Tibial artery (tissue), 4 donors: ENCODE results near the gene RPS21.

ENCODE experiments used
- DNase-seq, 2 donors: peaks; one replicate each; pipeline ENCODE4 v3.0.0-alpha.2; 2019
- H3K27ac ChIP-seq, 2 donors: fragments of 200-600 bp; sonication (generic) in 1 of 2; 1 replicate in 1 of 2; 2 replicates in 1 of 2; pipeline ENCODE4 v1.5.1; 2018 to 2019; ENCODE audit warnings: mild to moderate bottlenecking in 1 of 2
- H3K27me3 ChIP-seq, 2 donors: fragments of 200-600 bp; sonication (generic) in 1 of 2; one replicate each; pipeline versions ENCODE4 v1.5.1 to v1.6.0; 2016 to 2019
- H3K36me3 ChIP-seq, 3 donors: fragments of 200-600 bp; sonication (generic) in 2 of 3; one replicate each; pipeline ENCODE4 v1.5.1; 2016 to 2019; ENCODE audit warnings: mild to moderate bottlenecking in 2 of 3
- H3K4me1 ChIP-seq, 4 donors: fragments of 200-600 bp; sonication (generic) in 2 of 4; 1 replicate in 3 of 4; 2 replicates in 1 of 4; pipeline ENCODE4 v1.5.1; 2016 to 2019
- H3K4me3 ChIP-seq, 2 donors: fragments of 200-600 bp; sonication (generic) in 1 of 2; 1 replicate in 1 of 2; 2 replicates in 1 of 2; pipeline ENCODE4 v1.5.1; 2018 to 2019; ENCODE audit warnings: mild to moderate bottlenecking in 2 of 2
- H3K9me3 ChIP-seq, 3 donors: fragments of 200-600 bp; sonication (generic) in 1 of 3; one replicate each; pipeline ENCODE4 v1.5.1; 2016 to 2019
- CTCF ChIP-seq, 2 experiments: fragments of 200-600 bp in 1 of 2; fragments of 450-650 bp in 1 of 2; IDR thresholded peaks; one replicate each; pipeline ENCODE4 v1.5.1; 2017 to 2019; ENCODE audit warnings: antibody characterized with exemption in 2 of 2, mild to moderate bottlenecking in 1 of 2, moderate library complexity in 1 of 2
- intact Hi-C: fragments of 100-400 bp; cut with DNase I; formaldehyde crosslinking; loops from one replicate; pipeline ENCODE4 v1.15.0; 2023; ENCODE audit warnings: low total_unique reads

Gene RPS21

GRCh38 chr20:62381202-62381797 is 5.6 kb upstream of the RPS21 start:
- no peak for DNase-seq
- Histone ChIP-seq H3K27me3 (no peaks in the 10 kb centered on the region), H3K9me3 (no peaks in the 10 kb centered on the region), H3K36me3 (no peaks in the 10 kb centered on the region), H3K27ac (peak overlapping the region; percentile 31 to 47), H3K4me1 (peaks cover 9 to 60% (median 50%) of the 10 kb centered on the region in 4 donors), H3K4me3 (no peak overlapping the region)
- intact Hi-C loops = no loop called here
- TF ChIP-seq CTCF (IDR thresholded peaks at IDR 0.05) = no peak

- Histone ChIP-seq H3K4me3 (no peak overlapping the region), H3K27ac (peak overlapping the region in 1 of 2 donors; percentile 31), H3K9me3 (no peaks in the 10 kb centered on the region), H3K27me3 (no peaks in the 10 kb centered on the region), H3K4me1 (peaks cover 4 to 56% (median 45%) of the 10 kb centered on the region in 4 donors), H3K36me3 (no peaks in the 10 kb centered on the region)
- intact Hi-C loops = no loop called here
- no peak for TF ChIP-seq CTCF (IDR thresholded peaks at IDR 0.05)
- no peak for DNase-seq
Measured at GRCh38 chr20:62381842-62382241, 5.1 kb upstream of the RPS21 start.

GRCh38 chr20:62382306-62383198 is 4.4 kb upstream of the RPS21 start:
- intact Hi-C loops = no loop called here
- H3K4me1 ChIP-seq = peaks cover 0 to 52% (median 42%) of the 10 kb centered on the region in 4 donors
- H3K36me3 ChIP-seq = no peaks in the 10 kb centered on the region
- DNase-seq = peak; percentile 71 to 83
- H3K4me3 ChIP-seq = no peak overlapping the region
- H3K27ac ChIP-seq = peak overlapping the region in 1 of 2 donors; percentile 44
- no peaks in the 10 kb centered on the region for H3K27me3 ChIP-seq
- TF ChIP-seq CTCF (IDR thresholded peaks at IDR 0.05) = peak; percentile 92 to 94
- no peaks in the 10 kb centered on the region for H3K9me3 ChIP-seq

- peak overlapping the region; percentile 97 to 98 for H3K27ac ChIP-seq
- TF ChIP-seq CTCF (IDR thresholded peaks at IDR 0.05) = no peak
- intact Hi-C loops = loop anchor here (2.0 kb wide), 1 partner anchor 143 kb away; no protein-coding TSS in a partner anchor
Measured at GRCh38 chr20:62387219-62387913, 463 bp downstream of the RPS21 start.

GRCh38 chr20:62387933-62388635 is 1.2 kb downstream of the RPS21 start:
- no peaks in the 10 kb centered on the region for H3K9me3 ChIP-seq
- intact Hi-C loops = loop anchor here (2.0 kb wide), 1 partner anchor 143 kb away; no protein-coding TSS in a partner anchor
- peak overlapping the region; percentile 96 to 97 for H3K4me3 ChIP-seq
- H3K27me3 ChIP-seq = no peaks in the 10 kb centered on the region
- no peak for DNase-seq
- H3K36me3 ChIP-seq = peaks cover 0 to 52% (median 42%) of the 10 kb centered on the region in 3 donors
- peak overlapping the region; percentile 97 to 98 for H3K27ac ChIP-seq
- peaks cover 0 to 29% (median 24%) of the 10 kb centered on the region in 4 donors for H3K4me1 ChIP-seq
- TF ChIP-seq CTCF (IDR thresholded peaks at IDR 0.05) = no peak

More at GRCh38 chr20:62387219-62387913, 463 bp downstream of the RPS21 start:
- Histone ChIP-seq H3K36me3 (peaks cover 0 to 45% (median 37%) of the 10 kb centered on the region in 3 donors), H3K4me3 (peak overlapping the region; percentile 96 to 97), H3K27me3 (no peaks in the 10 kb centered on the region), H3K9me3 (no peaks in the 10 kb centered on the region), H3K4me1 (peaks cover 0 to 32% (median 27%) of the 10 kb centered on the region in 4 donors)
- no peak for DNase-seq
